ENCODE results near the gene EPM2A.
"Not testable (repeated sequence)": the region's sequence is repeated elsewhere in the genome, so short reads cannot be mapped to it uniquely, and the experiment has no call there.

Gene EPM2A

GRCh38 chr6:145735356-145736165 lies at the start of gene EPM2A:
EPM2A (minus strand) TSS chr6:145735520; CDS start chr6:145735498, 22 bp downstream.
- DNase-seq, result peak; percentile 71 to 95 (median 92)

GRCh38 chr6:145784683-145785082 lies 49.4 kb upstream of the EPM2A start:
- no peak for DNase-seq

DNA sequence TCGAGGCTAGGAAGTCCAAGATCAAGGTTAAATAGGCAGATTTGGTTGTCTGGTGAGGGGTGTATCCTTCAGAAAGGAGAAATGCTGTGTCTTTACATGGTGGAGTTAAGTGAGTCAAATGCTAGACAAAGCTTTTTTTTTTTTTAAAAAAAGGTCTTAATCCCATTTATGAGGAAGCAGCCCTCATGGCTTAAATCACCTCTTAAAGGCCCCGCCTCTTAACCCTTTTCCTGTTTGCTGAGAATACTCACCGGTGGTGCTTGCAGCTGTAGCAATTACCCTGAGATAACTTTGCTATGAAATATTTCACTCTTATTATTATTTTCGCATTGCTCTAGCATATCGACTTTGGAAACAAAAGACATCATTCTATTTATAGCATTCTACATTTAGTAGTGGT lies 48.5 kb upstream of the EPM2A start:
- DNase-seq, result no peak

GRCh38 chr6:145772846-145773245 lies 37.5 kb upstream of the EPM2A start:
- no peak for DNase-seq

DNA sequence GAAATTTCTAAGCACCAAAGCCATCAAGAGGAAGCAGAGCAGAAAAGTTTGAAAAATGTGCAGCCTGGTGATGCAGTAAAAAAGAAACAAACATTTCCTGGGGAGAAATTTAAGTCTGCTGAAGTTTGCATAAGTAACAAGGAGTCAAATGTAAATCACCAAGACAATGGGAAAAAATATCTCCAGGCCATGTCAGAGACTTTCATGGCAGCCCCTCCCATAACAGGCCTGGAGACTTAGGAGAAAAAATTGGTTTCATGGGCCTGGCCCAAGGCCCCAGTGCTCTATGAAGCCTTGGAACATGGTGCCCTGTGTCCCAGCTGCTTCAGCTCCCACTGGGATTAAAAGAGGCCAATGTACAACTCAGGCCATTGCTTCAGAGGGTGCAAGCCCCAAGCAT lies 30.1 kb upstream of the EPM2A start:
- DNase-seq, result no peak

DNA sequence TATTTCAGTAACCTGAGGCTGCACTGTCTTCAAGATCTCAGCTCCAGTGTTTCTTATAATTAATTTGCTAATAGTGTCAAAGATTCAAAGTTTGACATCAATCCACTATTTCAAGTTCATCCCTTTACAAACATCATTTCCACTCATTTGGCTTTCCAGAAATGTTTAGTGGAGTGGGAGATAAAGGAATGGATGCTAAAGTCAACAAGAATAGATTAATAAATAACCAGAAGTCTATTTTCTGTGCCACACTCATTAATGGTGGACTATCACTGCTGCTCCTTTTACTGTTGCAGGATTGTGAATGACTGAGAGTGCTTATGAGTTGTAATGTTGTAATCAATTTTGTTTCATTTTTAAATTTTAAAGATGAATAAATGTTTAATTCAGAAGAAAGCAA lies 28.4 kb upstream of the EPM2A start:
- DNase-seq, result no peak

GRCh38 chr6:145761584-145761983 lies 26.3 kb upstream of the EPM2A start:
- DNase-seq, result no peak

- DNase-seq, result no peak
These were observed 22.8 kb upstream of the EPM2A start for GRCh38 chr6:145758113-145758512.

DNA sequence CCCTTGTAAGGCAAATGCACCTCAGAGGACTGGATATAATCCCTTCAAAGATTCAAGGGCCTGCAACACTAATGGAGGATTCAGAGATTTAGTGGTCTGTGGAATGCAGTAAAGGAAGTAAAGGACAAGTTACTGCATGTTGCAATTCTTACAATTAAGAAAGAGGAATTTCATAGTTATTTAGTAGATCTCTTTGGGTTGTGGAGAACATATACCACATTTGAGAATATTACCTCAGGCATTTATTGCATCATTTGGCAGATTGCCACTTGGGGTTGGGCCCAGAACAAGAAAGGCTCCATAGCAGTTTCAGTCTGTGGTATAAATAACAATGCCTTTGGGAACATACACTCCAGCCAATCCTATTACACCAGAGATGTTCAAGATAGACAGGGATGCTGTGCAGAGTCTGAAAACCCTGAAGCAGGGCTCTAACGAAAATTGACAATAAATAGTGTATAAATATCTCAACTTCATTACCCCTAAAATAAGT lies 20.9 kb upstream of the EPM2A start:
- DNase-seq, result peak in 1 of 3 experiments; percentile 40

- no peak for DNase-seq
These were observed 20.4 kb upstream of the EPM2A start for GRCh38 chr6:145755682-145756081.

- DNase-seq, result no peak
These were observed 17.3 kb upstream of the EPM2A start for GRCh38 chr6:145752638-145753037.

DNA sequence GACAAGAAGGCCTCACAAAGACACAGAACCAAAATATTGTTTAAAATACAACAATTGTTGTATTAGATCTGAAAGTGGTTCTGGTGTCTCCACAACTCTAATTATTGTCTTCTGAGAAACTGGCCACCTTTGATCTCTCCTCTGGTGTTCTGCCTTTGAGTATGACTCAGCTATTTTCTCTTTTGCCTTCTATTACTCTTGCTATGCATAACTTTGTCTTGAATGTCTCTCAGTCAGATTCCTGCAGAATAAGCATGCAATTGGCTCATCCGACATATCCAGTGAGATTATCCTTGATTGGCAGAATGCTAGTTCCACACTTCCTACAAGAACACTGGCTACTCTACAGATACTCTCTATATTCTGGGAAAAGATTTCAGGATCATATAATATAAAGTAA lies 14.3 kb upstream of the EPM2A start:
- DNase-seq, result no peak

DNA sequence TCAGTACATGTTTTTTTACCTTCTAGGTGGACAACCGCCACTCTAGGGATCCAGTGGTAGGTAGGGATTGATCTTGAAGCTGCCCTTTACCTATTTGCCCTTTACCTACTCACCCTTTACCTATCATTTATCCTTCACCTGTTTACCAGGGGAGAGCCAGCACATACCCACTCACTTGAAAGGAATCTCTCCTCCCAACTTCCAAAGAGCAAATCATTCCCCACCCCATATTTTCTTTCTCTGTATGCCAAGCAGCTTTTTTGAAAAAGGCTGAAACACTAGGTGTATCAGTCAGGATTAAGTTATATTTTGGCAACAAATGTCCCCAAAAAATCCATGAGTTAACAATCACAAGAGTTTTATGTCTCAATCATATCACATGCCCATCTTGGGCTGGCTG lies 10.5 kb upstream of the EPM2A start:
- no peak for DNase-seq

GRCh38 chr6:145744619-145745018 lies 9.3 kb upstream of the EPM2A start:
- DNase-seq, result no peak

GRCh38 chr6:145743332-145743731 lies 8.0 kb upstream of the EPM2A start:
- DNase-seq, result no peak

GRCh38 chr6:145742472-145742871 lies 7.2 kb upstream of the EPM2A start:
- not testable (repeated sequence) for DNase-seq

- not testable (repeated sequence) for DNase-seq
These were observed 4.4 kb upstream of the EPM2A start for GRCh38 chr6:145739685-145740084.

DNA sequence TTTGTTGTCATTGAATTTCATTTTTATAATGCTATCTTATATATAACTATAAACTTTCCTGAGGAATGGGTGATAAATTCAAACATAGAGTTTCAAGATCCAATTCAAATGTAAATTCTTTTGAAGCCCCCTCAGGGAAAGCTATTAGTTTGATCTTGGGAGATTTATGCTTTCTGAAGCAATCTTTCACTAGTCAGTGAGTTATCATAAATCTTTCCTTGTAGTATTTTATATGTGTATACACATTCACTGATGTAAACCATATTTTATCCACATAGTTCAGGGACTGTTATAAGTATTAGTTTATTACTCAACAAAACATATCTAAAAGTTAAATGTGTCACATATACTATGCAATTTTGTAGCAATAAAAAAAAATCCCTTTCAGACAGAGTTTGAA lies 2.9 kb upstream of the EPM2A start:
- no peak for DNase-seq

- peak in 1 of 3 experiments; percentile 71 for DNase-seq
These were observed 1.4 kb upstream of the EPM2A start for GRCh38 chr6:145736661-145737144.

GRCh38 chr6:145734486-145735355 lies 599 bp downstream of the EPM2A start:
- peak; percentile 79 to 99 (median 98) for DNase-seq

GRCh38 chr6:145733810-145734209 lies 1.5 kb downstream of the EPM2A start:
- peak in 2 of 3 experiments; percentile 58 to 84 for DNase-seq

DNA sequence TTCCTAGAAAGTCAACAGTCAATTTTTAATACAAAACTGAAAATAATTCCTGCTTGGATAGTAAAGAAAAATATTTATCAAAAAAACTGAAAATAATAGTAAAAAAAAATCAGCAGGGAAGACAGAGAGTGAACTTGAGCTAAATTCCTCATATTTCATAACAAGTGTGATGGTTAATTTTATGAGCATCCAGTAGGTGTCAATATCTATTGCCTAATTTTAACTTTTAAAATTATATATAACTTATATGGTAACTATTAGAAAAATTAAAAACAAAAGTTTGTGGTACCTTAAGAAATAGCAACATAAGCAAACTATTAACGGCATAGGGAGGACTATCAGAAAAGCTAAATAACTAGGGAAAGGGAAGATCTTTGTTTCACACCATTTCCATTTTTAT lies 2.1 kb downstream of the EPM2A start:
- peak in 1 of 3 experiments; percentile 71 for DNase-seq

DNA sequence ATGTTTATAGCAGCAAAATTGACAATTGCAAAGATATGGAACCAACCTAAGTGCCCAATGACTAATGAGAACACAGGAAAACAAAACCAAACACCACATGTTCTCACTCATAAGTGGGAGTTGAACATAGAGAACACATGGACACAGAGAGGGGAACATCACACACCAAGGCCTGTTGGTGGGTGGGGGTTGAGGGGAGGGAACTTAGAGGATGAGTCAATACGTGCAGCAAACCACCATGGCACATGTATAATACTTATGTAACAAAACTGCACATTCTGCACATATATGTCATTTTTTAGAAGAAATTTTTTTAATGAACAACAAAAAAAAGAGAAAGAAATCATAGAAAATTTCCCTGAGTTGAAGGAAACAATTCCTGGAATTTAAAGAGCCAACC lies 3.9 kb downstream of the EPM2A start:
- no peak for DNase-seq

- no peak for DNase-seq
These were observed 5.4 kb downstream of the EPM2A start for GRCh38 chr6:145729887-145730286.

Data from NCI-H1417 (cell line).